ENCODE measurements around the gene CFAP45.
"Not testable (repeated sequence)": the region's sequence is repeated elsewhere in the genome, so short reads cannot be mapped to it uniquely, and the experiment has no call there.

CFAP45 gene

GRCh38 chr1:159900755-159901360 lies 893 bp upstream of the CFAP45 start:
- DNase-seq = no peak

GRCh38 chr1:159899634-159900033 lies 331 bp downstream of the CFAP45 start:
- DNase-seq = not testable (repeated sequence)

- no peak for DNase-seq
These were observed 1.4 kb downstream of the CFAP45 start for GRCh38 chr1:159898527-159898926.

GRCh38 chr1:159897962-159898361 lies 2.0 kb downstream of the CFAP45 start:
- DNase-seq = no peak

- no peak for DNase-seq
These were observed 3.4 kb downstream of the CFAP45 start for GRCh38 chr1:159896546-159896930.

- no peak for DNase-seq
These were observed 4.0 kb downstream of the CFAP45 start for GRCh38 chr1:159895836-159896545.

- DNase-seq = no peak
These were observed 4.7 kb downstream of the CFAP45 start for GRCh38 chr1:159895286-159895685.

GRCh38 chr1:159892944-159893343 lies 7.0 kb downstream of the CFAP45 start:
- DNase-seq = no peak

- peak; percentile 64 for DNase-seq
These were observed 8.4 kb downstream of the CFAP45 start for GRCh38 chr1:159891275-159892157.

- DNase-seq = no peak
These were observed 9.6 kb downstream of the CFAP45 start for GRCh38 chr1:159890390-159890789.

GRCh38 chr1:159889821-159890252 lies 10.1 kb downstream of the CFAP45 start:
- no peak for DNase-seq

GRCh38 chr1:159889202-159889601 lies 10.8 kb downstream of the CFAP45 start:
- DNase-seq = no peak

- no peak for DNase-seq
These were observed 15.7 kb downstream of the CFAP45 start for GRCh38 chr1:159884296-159884695.

GRCh38 chr1:159883134-159883533 lies 16.8 kb downstream of the CFAP45 start:
- DNase-seq = no peak

GRCh38 chr1:159882527-159882862 lies 17.5 kb downstream of the CFAP45 start:
- DNase-seq = no peak

GRCh38 chr1:159881622-159882526 lies 18.1 kb downstream of the CFAP45 start:
- peak; percentile 78 for DNase-seq

- DNase-seq = peak; percentile 9
These were observed 19.5 kb downstream of the CFAP45 start for GRCh38 chr1:159880430-159880829.

GRCh38 chr1:159879977-159880376 lies 20.0 kb downstream of the CFAP45 start:
- DNase-seq = no peak

- no peak for DNase-seq
These were observed 20.8 kb downstream of the CFAP45 start for GRCh38 chr1:159879136-159879535.

- peak; percentile 12 for DNase-seq
These were observed 22.1 kb downstream of the CFAP45 start for GRCh38 chr1:159877695-159878444.

GRCh38 chr1:159873530-159874143 lies 26.3 kb downstream of the CFAP45 start:
- DNase-seq = no peak

GRCh38 chr1:159872891-159873290 lies 27.1 kb downstream of the CFAP45 start:
- DNase-seq = no peak
